ENCODE measurements around the gene SLC17A8. TPM values are rescaled to one million over a fixed set of nuclear protein-coding genes. Genes with fewer than 3 reads are reported as not detected.

The SLC17A8 gene
- total and polyA plus RNA-seq, 9 donors, result 0.08 to 0.45 (median 0.24) TPM; not detected in 4

DNA sequence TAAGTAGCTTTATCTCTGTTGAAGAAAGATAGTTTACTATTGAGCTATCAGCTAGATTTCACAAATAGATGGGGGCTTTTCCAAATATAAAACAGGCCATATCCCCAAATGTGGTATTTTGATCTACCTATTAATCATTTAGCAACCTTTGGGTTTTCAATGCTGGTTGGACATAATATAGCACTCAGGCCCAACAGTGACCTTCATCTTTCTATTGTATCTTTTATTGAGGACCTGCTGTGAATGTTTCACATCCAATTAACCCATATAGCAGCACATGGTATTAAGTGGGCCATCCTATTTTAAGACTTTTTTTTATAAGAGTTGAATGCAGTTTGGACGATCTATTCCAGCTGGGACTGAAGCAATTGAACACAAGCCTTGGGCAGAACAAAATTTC is 106.8 kb downstream of the SLC17A8 start:
- no peak for DNase-seq
- no peak for TF ChIP-seq POLR2A (IDR thresholded peaks at IDR 0.05)
- no peak for TF ChIP-seq EP300 (IDR thresholded peaks at IDR 0.05)
- TF ChIP-seq, protein P1, sequence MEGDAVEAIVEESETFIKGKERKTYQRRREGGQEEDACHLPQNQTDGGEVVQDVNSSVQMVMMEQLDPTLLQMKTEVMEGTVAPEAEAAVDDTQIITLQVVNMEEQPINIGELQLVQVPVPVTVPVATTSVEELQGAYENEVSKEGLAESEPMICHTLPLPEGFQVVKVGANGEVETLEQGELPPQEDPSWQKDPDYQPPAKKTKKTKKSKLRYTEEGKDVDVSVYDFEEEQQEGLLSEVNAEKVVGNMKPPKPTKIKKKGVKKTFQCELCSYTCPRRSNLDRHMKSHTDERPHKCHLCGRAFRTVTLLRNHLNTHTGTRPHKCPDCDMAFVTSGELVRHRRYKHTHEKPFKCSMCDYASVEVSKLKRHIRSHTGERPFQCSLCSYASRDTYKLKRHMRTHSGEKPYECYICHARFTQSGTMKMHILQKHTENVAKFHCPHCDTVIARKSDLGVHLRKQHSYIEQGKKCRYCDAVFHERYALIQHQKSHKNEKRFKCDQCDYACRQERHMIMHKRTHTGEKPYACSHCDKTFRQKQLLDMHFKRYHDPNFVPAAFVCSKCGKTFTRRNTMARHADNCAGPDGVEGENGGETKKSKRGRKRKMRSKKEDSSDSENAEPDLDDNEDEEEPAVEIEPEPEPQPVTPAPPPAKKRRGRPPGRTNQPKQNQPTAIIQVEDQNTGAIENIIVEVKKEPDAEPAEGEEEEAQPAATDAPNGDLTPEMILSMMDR (IDR thresholded peaks at IDR 0.05), result no peak
- Histone ChIP-seq H3K9me3 (no peaks in the 10 kb centered on the region), H3K36me3 (no peaks in the 10 kb centered on the region), H3K27ac (no peak overlapping the region), H3K4me3 (no peak overlapping the region), H3K27me3 (no peaks in the 10 kb centered on the region), H3K4me1 (ENCODE audit: insufficient read depth) (peaks cover 2% of the 10 kb centered on the region)
- intact Hi-C loops (cut with DNase I), result no loop called here
- 27 to 48% (median 38%) methylated on average over 1 of the region's 1 CpG for WGBS, 3 donors

DNA sequence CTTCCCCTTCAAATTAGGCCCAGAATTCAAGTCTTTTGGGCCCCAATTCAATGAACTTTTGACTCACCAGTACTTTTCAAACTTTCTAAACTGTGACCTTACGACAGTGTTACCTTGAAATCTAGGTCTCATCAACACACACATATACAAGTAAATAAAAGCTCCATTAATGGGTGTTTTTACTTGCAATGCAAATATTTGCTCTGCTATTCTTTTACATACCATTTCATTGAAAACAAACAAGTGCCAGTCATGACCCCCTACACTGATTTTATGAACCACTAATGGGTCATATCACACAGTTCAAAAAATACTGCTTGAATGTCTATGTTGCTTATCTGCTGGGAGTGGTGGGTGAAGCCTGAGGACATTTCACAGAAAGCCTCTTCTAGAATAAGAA is 107.7 kb downstream of the SLC17A8 start:
- no peaks in the 10 kb centered on the region for H3K9me3 ChIP-seq
- intact Hi-C loops (cut with DNase I), result no loop called here
- WGBS, 3 donors, result 41 to 98% (median 87%) methylated on average over 1 of the region's 1 CpG
- DNase-seq, result no peak
- no peaks in the 10 kb centered on the region for H3K27me3 ChIP-seq
- no peak overlapping the region for H3K27ac ChIP-seq
- peaks cover 2% of the 10 kb centered on the region for H3K4me1 ChIP-seq (ENCODE audit: insufficient read depth)
- no peaks in the 10 kb centered on the region for H3K36me3 ChIP-seq
- TF ChIP-seq EP300 (IDR thresholded peaks at IDR 0.05), result no peak
- TF ChIP-seq, protein P1 (IDR thresholded peaks at IDR 0.05), result no peak
- H3K4me3 ChIP-seq, result no peak overlapping the region

DNA sequence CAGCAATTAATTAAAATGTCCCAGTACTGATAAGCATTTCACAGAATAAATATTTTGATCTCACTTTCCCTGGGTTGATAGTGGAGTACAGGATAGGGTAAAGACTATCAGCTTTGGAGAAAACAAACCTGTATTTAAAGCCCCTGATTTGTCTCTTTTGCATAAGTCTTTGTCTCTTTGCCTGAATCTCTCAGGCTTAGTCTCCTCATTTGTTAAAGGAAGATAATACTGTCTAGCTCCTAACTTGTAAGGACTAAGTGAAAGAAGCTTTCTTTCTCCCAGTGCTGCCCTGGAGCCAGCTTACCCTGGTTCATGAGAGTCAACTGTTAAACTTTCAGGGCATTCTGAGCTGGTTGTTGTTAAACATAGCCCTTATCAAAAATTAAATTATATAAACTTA is 111.3 kb downstream of the SLC17A8 start:
- Histone ChIP-seq H3K27me3 (no peaks in the 10 kb centered on the region), H3K9me3 (no peaks in the 10 kb centered on the region), H3K4me3 (no peak overlapping the region), H3K4me1 (ENCODE audit: insufficient read depth) (peaks cover 2% of the 10 kb centered on the region), H3K36me3 (no peaks in the 10 kb centered on the region), H3K27ac (no peak overlapping the region)
- intact Hi-C loops (cut with DNase I), result no loop called here
- TF ChIP-seq POLR2A (IDR thresholded peaks at IDR 0.05), result no peak
- TF ChIP-seq EP300 (IDR thresholded peaks at IDR 0.05), result no peak
- TF ChIP-seq, protein P1 (IDR thresholded peaks at IDR 0.05), result no peak
- DNase-seq, result no peak

Other genes with a start within 250 kb of the SLC17A8 start
- 10 to 100 TPM; 18.2 to 25.6 (median 23.1) TPM for gene BLTP3B, start 214.2 kb upstream of the SLC17A8 start, total RNA-seq
- 1 to 10 TPM; 6.5 to 10.0 TPM for gene BLTP3B, start 214.2 kb upstream of the SLC17A8 start, polyA plus RNA-seq
- gene ACTR6, start 156.3 kb upstream of the SLC17A8 start, total RNA-seq, result 10 to 100 TPM; 13.4 to 28.0 (median 22.4) TPM
- gene ACTR6, start 156.3 kb upstream of the SLC17A8 start, polyA plus RNA-seq, result 10 to 100 TPM; 17.2 to 18.2 TPM
- 1 to 10 TPM in 4 of 7 donors, under 1 TPM in 2, not detected in 1; 0.24 to 2.6 (median 1.1) TPM for gene DEPDC4, start 90.0 kb upstream of the SLC17A8 start, total RNA-seq
- gene DEPDC4, start 90.0 kb upstream of the SLC17A8 start, polyA plus RNA-seq, result under 1 TPM; 0.68 to 0.92 TPM
- gene SCYL2, start 89.9 kb upstream of the SLC17A8 start, total RNA-seq, result 10 to 100 TPM; 33.3 to 47.6 (median 38.5) TPM
- gene SCYL2, start 89.9 kb upstream of the SLC17A8 start, polyA plus RNA-seq, result 10 to 100 TPM; 11.0 to 16.2 TPM
- 10 to 100 TPM in 5 of 7 donors, 1 to 10 TPM in 2; 8.8 to 26.2 (median 16.8) TPM for gene NR1H4, start 116.8 kb downstream of the SLC17A8 start, total RNA-seq
- 10 to 100 TPM in 1 of 2 donors, 1 to 10 TPM in 1; 9.1 to 15.2 TPM for gene NR1H4, start 116.8 kb downstream of the SLC17A8 start, polyA plus RNA-seq
- gene GAS2L3, start 216.6 kb downstream of the SLC17A8 start, total RNA-seq, result 1 to 10 TPM; 1.7 to 4.9 (median 2.9) TPM
- gene GAS2L3, start 216.6 kb downstream of the SLC17A8 start, polyA plus RNA-seq, result 1 to 10 TPM; 1.0 to 3.2 TPM

Measured in ovary (tissue), 9 donors.